ENCODE measurements around the gene CYTIP. TPM values are rescaled to one million over a fixed set of nuclear protein-coding genes. Genes with fewer than 3 reads are reported as not detected.

Gene CYTIP
- total RNA-seq, 1 donor from 2014 or later, result not detected

DNA sequence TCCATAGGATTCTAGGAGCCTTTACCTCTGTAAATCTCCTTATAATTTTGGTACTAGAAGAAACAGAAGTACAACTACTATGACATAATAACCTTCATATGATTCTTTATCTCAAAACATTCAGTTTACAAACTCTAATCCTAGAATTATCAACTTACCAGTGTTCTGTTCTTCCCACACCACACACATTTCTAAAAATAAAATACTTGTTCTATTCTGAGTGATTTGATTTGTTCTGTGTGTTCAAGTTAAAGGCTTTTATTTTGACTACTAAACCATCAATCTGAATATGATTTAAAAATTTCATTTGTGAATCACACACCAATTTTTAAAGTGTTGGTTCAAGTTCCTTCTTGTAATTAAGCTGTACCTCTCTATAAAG is 16.0 kb downstream of the CYTIP start:
- H3K9me3 Mint-ChIP-seq, result peaks cover 18% of the 10 kb centered on the region
- no peak overlapping the region for H3K27ac Mint-ChIP-seq
- peaks cover 4% of the 10 kb centered on the region for H3K4me1 Mint-ChIP-seq

GRCh38 chr2:157427003-157427921 is 16.6 kb downstream of the CYTIP start:
- Mint-ChIP-seq H3K4me3 (no peak overlapping the region), H3K27ac (no peak overlapping the region), H3K4me1 (no peaks in the 10 kb centered on the region), H3K9me3 (peaks cover 20% of the 10 kb centered on the region), H3K36me3 (no peaks in the 10 kb centered on the region), H3K27me3 (ENCODE audit: low read depth) (no peaks in the 10 kb centered on the region)
- DNase-seq (ENCODE audit: low spot score in 2 of 2, unreplicated experiment in 2 of 2), result no peak
- TF ChIP-seq, protein P1, sequence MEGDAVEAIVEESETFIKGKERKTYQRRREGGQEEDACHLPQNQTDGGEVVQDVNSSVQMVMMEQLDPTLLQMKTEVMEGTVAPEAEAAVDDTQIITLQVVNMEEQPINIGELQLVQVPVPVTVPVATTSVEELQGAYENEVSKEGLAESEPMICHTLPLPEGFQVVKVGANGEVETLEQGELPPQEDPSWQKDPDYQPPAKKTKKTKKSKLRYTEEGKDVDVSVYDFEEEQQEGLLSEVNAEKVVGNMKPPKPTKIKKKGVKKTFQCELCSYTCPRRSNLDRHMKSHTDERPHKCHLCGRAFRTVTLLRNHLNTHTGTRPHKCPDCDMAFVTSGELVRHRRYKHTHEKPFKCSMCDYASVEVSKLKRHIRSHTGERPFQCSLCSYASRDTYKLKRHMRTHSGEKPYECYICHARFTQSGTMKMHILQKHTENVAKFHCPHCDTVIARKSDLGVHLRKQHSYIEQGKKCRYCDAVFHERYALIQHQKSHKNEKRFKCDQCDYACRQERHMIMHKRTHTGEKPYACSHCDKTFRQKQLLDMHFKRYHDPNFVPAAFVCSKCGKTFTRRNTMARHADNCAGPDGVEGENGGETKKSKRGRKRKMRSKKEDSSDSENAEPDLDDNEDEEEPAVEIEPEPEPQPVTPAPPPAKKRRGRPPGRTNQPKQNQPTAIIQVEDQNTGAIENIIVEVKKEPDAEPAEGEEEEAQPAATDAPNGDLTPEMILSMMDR (IDR thresholded peaks at IDR 0.05; ENCODE audit: unreplicated experiment), result no peak

More for the DNA sequence above, 16.0 kb downstream of the CYTIP start:
- no peaks in the 10 kb centered on the region for H3K27me3 Mint-ChIP-seq (ENCODE audit: low read depth)
- TF ChIP-seq, protein P1 (IDR thresholded peaks at IDR 0.05; ENCODE audit: unreplicated experiment), result no peak
- H3K4me3 Mint-ChIP-seq, result no peak overlapping the region
- H3K36me3 Mint-ChIP-seq, result no peaks in the 10 kb centered on the region
- DNase-seq (ENCODE audit: low spot score in 2 of 2, unreplicated experiment in 2 of 2), result no peak

DNA sequence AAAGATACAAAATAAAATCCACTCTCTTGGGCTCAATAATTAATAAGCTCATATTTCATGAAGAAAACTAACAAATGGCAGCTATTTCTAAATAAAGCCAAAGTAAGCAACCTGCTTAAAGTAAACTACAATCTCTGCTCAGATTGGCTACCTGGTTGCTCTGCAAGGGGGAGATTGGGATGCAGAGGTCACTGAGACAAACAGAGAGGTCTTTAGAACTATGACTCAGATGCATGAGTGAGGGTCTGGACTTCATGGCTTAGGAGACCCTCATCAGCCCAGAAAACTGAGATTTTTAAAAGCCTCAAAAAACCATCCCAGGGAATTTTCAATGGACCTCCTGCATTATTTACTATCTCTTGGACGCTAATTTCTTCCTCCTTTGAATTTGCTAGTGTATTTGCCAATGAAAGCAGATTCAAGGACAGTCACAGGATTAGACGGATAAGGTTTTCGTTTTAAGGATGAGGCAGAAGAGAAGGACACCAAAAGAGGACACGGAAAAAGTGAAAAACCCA is 17.4 kb downstream of the CYTIP start:
- H3K4me1 Mint-ChIP-seq, result no peaks in the 10 kb centered on the region
- H3K27ac Mint-ChIP-seq, result no peak overlapping the region
- TF ChIP-seq, protein P1 (IDR thresholded peaks at IDR 0.05; ENCODE audit: unreplicated experiment), result no peak
- H3K36me3 Mint-ChIP-seq, result no peaks in the 10 kb centered on the region
- H3K27me3 Mint-ChIP-seq (ENCODE audit: low read depth), result no peaks in the 10 kb centered on the region
- H3K4me3 Mint-ChIP-seq, result no peak overlapping the region
- DNase-seq (ENCODE audit: low spot score in 2 of 2, unreplicated experiment in 2 of 2), result no peak
- H3K9me3 Mint-ChIP-seq, result peaks cover 20% of the 10 kb centered on the region

GRCh38 chr2:157424374-157424773 is 19.5 kb downstream of the CYTIP start:
- no peak for DNase-seq (ENCODE audit: low spot score in 2 of 2, unreplicated experiment in 2 of 2)
- Mint-ChIP-seq H3K9me3 (peaks cover 20% of the 10 kb centered on the region), H3K27ac (no peak overlapping the region), H3K4me1 (no peaks in the 10 kb centered on the region), H3K4me3 (no peak overlapping the region), H3K36me3 (no peaks in the 10 kb centered on the region), H3K27me3 (ENCODE audit: low read depth) (no peaks in the 10 kb centered on the region)
- TF ChIP-seq, protein P1 (IDR thresholded peaks at IDR 0.05; ENCODE audit: unreplicated experiment), result no peak

- Mint-ChIP-seq H3K4me3 (no peak overlapping the region), H3K4me1 (no peaks in the 10 kb centered on the region), H3K9me3 (peaks cover 17% of the 10 kb centered on the region), H3K27me3 (ENCODE audit: low read depth) (no peaks in the 10 kb centered on the region), H3K27ac (no peak overlapping the region), H3K36me3 (no peaks in the 10 kb centered on the region)
- DNase-seq (ENCODE audit: low spot score in 2 of 2, unreplicated experiment in 2 of 2), result no peak
- TF ChIP-seq, protein P1 (IDR thresholded peaks at IDR 0.05; ENCODE audit: unreplicated experiment), result no peak
Observed at GRCh38 chr2:157421964-157422363, 21.9 kb downstream of the CYTIP start.

Data from mesothelial cell of epicardium (in vitro differentiated cells).